Renal pelvis (tissue), 4 donors: ENCODE results near the gene ECSCR. TPM values are rescaled to one million over a fixed set of nuclear protein-coding genes. Genes with fewer than 3 reads are reported as not detected.
"Not testable (repeated sequence)": the region's sequence is repeated elsewhere in the genome, so short reads cannot be mapped to it uniquely, and the experiment has no call there.

Source experiments
- DNase-seq: peaks from one replicate; pipeline ENCODE4 v3.0.0-alpha.2; 2013
- polyA plus RNA-seq, 3 donors: library from polyadenylated mRNA; unstranded; fragments of 120-200 nt; gene quantifications; one replicate each; pipeline ENCODE4 v1.2.1, GENCODE V29; 2013; ENCODE audit not compliant: insufficient read length in 3 of 3

The ECSCR gene
- polyA plus RNA-seq, 3 donors: 21.7 to 30.4 (median 24.4) TPM

GRCh38 chr5:139478657-139479423, 16.3 kb upstream of the ECSCR start:
- not testable (repeated sequence) for DNase-seq

- DNase-seq: no peak
Observed at GRCh38 chr5:139475865-139476617, 13.5 kb upstream of the ECSCR start.

- DNase-seq: no peak
Observed at GRCh38 chr5:139474890-139475791, 12.6 kb upstream of the ECSCR start.

GRCh38 chr5:139473565-139473964, 11.0 kb upstream of the ECSCR start:
- DNase-seq: no peak

- peak; percentile 55 for DNase-seq
Observed at GRCh38 chr5:139473105-139473504, 10.6 kb upstream of the ECSCR start.

- no peak for DNase-seq
Observed at GRCh38 chr5:139472386-139473030, 10.0 kb upstream of the ECSCR start.

- no peak for DNase-seq
Observed at GRCh38 chr5:139470821-139471300, 8.3 kb upstream of the ECSCR start, which contains the start of gene SMIM33. TSS of gene SMIM33 (plus strand) at chr5:139471004. CDS start at chr5:139471122, 118 bp downstream.

- DNase-seq: no peak
Observed at GRCh38 chr5:139468421-139468931, 5.9 kb upstream of the ECSCR start.

GRCh38 chr5:139461698-139462097, 845 bp downstream of the ECSCR start:
- DNase-seq: no peak

- DNase-seq: no peak
Observed at GRCh38 chr5:139461176-139461575, 1.4 kb downstream of the ECSCR start.

- DNase-seq: no peak
Observed at GRCh38 chr5:139460455-139460854, 2.1 kb downstream of the ECSCR start.

GRCh38 chr5:139459451-139459934, 3.0 kb downstream of the ECSCR start:
- no peak for DNase-seq

- no peak for DNase-seq
Observed at GRCh38 chr5:139458580-139459407, 3.7 kb downstream of the ECSCR start.

GRCh38 chr5:139457653-139458306, 4.8 kb downstream of the ECSCR start:
- no peak for DNase-seq

GRCh38 chr5:139457241-139457640, 5.3 kb downstream of the ECSCR start:
- DNase-seq: no peak

- DNase-seq: no peak
Observed at GRCh38 chr5:139456776-139457175, 5.8 kb downstream of the ECSCR start.

- DNase-seq: no peak
Observed at GRCh38 chr5:139454568-139455290, 7.8 kb downstream of the ECSCR start.

GRCh38 chr5:139453683-139454567, 8.6 kb downstream of the ECSCR start:
- DNase-seq: no peak
